Measurements from ENCODE around the gene CD58. TPM values are rescaled to one million over a fixed set of nuclear protein-coding genes. Genes with fewer than 3 reads are reported as not detected.

Gene CD58
- total and polyA plus RNA-seq, 2 experiments from 2014 or later = 6.1 to 20.0 TPM

DNA sequence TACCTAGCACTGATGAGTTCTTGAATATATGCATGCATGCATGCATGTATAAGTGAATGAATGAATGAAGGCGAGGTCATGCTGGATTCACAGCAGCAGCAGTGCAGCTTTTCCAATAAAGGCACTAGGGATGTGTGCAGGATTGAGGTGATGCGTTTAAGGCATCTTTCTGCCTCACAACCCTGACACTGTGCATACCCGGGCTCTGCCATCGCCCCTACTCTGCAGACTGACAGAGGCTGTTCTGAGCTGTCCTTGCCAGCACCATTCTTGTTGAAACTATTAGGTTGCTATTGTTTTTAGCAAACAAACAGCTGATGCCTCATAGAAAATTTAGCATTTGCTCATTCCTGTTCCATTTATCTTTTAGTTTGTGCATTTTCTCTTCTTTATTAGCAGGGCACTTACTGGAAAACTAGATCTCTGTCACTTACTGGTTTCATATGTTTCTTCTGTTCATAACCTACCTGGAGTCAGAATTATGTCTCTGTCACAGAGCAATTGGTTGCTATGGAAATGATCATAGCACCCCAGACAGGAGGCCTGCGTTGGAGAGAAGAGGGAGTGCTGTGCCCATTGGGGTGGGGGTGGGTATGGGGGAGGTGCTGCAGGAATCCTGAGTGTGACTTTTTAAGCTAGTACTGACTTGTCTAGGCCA is 79.0 kb downstream of the CD58 start:
- Histone ChIP-seq H3K27me3 (no peaks in the 10 kb centered on the region), H3K9me3 (ENCODE audit: low read depth) (no peaks in the 10 kb centered on the region), H3K4me3 (no peak overlapping the region), H3K4me1 (ENCODE audit: low read depth) (peaks cover 30% of the 10 kb centered on the region), H3K36me3 (no peaks in the 10 kb centered on the region), H3K27ac (no peak overlapping the region)
- no peak for DNase-seq (ENCODE audit: low read depth in 1 of 2, low spot score in 1 of 2)
- TF ChIP-seq, protein P1, sequence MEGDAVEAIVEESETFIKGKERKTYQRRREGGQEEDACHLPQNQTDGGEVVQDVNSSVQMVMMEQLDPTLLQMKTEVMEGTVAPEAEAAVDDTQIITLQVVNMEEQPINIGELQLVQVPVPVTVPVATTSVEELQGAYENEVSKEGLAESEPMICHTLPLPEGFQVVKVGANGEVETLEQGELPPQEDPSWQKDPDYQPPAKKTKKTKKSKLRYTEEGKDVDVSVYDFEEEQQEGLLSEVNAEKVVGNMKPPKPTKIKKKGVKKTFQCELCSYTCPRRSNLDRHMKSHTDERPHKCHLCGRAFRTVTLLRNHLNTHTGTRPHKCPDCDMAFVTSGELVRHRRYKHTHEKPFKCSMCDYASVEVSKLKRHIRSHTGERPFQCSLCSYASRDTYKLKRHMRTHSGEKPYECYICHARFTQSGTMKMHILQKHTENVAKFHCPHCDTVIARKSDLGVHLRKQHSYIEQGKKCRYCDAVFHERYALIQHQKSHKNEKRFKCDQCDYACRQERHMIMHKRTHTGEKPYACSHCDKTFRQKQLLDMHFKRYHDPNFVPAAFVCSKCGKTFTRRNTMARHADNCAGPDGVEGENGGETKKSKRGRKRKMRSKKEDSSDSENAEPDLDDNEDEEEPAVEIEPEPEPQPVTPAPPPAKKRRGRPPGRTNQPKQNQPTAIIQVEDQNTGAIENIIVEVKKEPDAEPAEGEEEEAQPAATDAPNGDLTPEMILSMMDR (IDR thresholded peaks at IDR 0.05; ENCODE audit: low read depth, low read length) = no peak

DNA sequence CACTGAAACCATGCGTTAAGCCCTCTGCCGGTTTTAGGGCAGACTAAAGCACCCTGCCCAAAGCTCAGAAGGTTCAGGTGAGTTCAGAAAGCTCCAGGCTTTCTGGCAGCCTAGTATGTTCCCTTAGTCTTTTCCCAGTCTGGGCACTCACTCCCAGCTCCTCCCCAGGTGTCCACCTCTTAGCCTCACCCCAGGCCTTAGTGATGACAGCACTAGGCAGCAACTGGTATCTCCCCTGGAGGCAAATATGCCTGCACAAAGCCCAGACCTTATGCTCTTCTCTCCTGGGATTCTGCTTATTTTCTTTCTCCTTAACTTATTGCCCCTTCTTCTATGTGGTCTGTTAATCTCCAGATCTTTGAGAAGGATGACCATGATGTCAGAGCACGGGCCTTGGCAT is 80.2 kb downstream of the CD58 start:
- Histone ChIP-seq H3K4me1 (ENCODE audit: low read depth) (peaks cover 30% of the 10 kb centered on the region), H3K27me3 (no peaks in the 10 kb centered on the region), H3K36me3 (no peaks in the 10 kb centered on the region), H3K9me3 (ENCODE audit: low read depth) (no peaks in the 10 kb centered on the region), H3K27ac (no peak overlapping the region), H3K4me3 (no peak overlapping the region)
- TF ChIP-seq, protein P1 (IDR thresholded peaks at IDR 0.05; ENCODE audit: low read depth, low read length) = no peak
- DNase-seq (ENCODE audit: low read depth in 1 of 2, low spot score in 1 of 2) = no peak

DNA sequence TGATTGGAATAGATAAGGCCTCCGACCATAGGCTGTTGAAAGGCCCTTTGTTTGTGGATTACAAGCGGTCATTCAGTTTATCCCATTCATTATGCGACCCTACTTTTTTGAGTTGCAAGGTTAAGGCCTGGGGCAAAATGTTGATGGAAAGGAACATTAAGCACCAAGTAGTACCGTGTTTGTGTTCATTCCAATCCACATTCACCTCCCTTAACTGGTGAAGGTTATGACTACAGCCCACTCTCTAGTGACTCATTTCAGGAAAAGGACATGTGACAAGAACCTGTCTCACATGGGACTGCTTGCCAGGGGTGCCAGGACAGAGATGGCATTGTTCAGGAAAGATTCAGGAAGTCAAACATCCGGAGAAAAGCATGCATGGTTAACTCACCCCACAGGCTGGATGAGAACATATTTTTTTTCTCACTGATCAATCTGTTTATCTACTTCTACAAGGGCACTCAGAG is 81.6 kb downstream of the CD58 start:
- H3K27ac ChIP-seq = no peak overlapping the region
- peak in 1 of 2 donors; percentile 28 for DNase-seq (ENCODE audit: low read depth in 1 of 2, low spot score in 1 of 2)
- TF ChIP-seq, protein P1 (IDR thresholded peaks at IDR 0.05; ENCODE audit: low read depth, low read length) = no peak
- no peaks in the 10 kb centered on the region for H3K27me3 ChIP-seq
- H3K9me3 ChIP-seq (ENCODE audit: low read depth) = no peaks in the 10 kb centered on the region
- no peak overlapping the region for H3K4me3 ChIP-seq
- H3K4me1 ChIP-seq (ENCODE audit: low read depth) = peaks cover 28% of the 10 kb centered on the region
- no peaks in the 10 kb centered on the region for H3K36me3 ChIP-seq

DNA sequence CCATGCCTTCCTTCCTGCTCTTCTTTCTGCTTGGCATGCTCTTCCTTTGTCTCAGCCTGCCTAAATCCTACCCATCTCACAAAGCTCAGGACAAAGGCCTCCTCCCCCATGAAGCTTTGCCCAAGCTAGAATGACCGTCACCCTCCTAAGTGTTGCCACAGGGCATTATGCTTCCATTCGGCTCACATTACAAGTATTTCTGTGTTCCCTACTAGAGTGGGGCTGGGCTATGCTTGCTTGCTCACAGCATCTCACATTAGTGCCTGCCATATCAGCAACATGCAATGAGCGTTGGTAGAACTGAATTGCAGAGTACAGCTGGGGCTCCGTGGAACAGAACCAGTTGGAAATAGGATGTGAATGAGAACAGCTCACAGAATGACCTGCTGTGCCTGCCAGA is 82.8 kb downstream of the CD58 start:
- Histone ChIP-seq H3K27me3 (no peaks in the 10 kb centered on the region), H3K27ac (no peak overlapping the region), H3K4me1 (ENCODE audit: low read depth) (peaks cover 33% of the 10 kb centered on the region), H3K4me3 (no peak overlapping the region), H3K36me3 (no peaks in the 10 kb centered on the region), H3K9me3 (ENCODE audit: low read depth) (no peaks in the 10 kb centered on the region)
- DNase-seq (ENCODE audit: low read depth in 1 of 2, low spot score in 1 of 2) = peak in 1 of 2 donors; percentile 52
- TF ChIP-seq, protein P1 (IDR thresholded peaks at IDR 0.05; ENCODE audit: low read depth, low read length) = no peak

DNA sequence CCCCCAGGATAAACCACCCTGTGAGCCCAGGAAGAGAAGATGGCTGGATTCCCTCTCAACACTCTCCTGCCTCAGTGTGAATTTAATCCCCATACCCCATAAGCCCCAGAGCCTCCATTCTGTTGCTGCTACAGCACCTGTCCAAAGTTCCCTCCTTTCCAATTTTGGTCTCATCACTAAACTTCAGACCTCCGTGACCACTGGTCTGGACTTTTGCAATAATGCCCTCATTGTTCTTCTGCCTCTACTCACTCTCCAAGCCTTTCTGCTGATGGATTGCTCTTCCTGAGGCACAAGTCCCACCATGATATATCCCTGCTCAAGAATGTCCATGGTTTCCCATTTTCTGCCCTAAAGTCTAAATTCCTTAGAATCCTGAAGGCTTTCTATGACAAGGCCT is 83.2 kb downstream of the CD58 start:
- H3K9me3 ChIP-seq (ENCODE audit: low read depth) = no peaks in the 10 kb centered on the region
- no peak overlapping the region for H3K4me3 ChIP-seq
- no peaks in the 10 kb centered on the region for H3K36me3 ChIP-seq
- TF ChIP-seq, protein P1 (IDR thresholded peaks at IDR 0.05; ENCODE audit: low read depth, low read length) = no peak
- no peak overlapping the region for H3K27ac ChIP-seq
- H3K4me1 ChIP-seq (ENCODE audit: low read depth) = peaks cover 38% of the 10 kb centered on the region
- no peaks in the 10 kb centered on the region for H3K27me3 ChIP-seq
- DNase-seq (ENCODE audit: low read depth in 1 of 2, low spot score in 1 of 2) = no peak
